HCT116 (cell line): Measurements from ENCODE around the gene RPRD1B. TPM values are rescaled to one million over a fixed set of nuclear protein-coding genes. Genes with fewer than 3 reads are reported as not detected.

ENCODE experiments used
- ATAC-seq: fragments of 200-7000 bp; cut with Tn5 transposase; 2 replicates; pipeline ENCODE4 v1.9.1; 2020; ENCODE audit warnings: mild to moderate bottlenecking, moderate library complexity
- BruUV-seq: library from RNA; stranded (reverse); fragments of 400-500 nt; replicated peaks from 2 replicates; lab custom pipeline; 2021; lab: Mats Ljungman, UMichigan
- CTCF ChIA-PET: fragments of 300-600 bp; sonication (Branson Sonifier 250); formaldehyde crosslinking; loops from one replicate; lab custom pipeline; 2021; ENCODE audit warnings: antibody characterized with exemption; lab: Charles Lee
- POLR2A ChIA-PET: fragments of 300-600, 350-600 bp; sonication (Branson Sonifier 250); formaldehyde crosslinking; loops from one replicate; lab custom pipeline; 2021; ENCODE audit warnings: antibody characterized with exemption; lab: Charles Lee
- RAD21 ChIA-PET, 2 experiments: fragments of 300-600 bp; sonication (Branson Sonifier 250); formaldehyde crosslinking; loops; one replicate each; lab custom pipeline; 2023; ENCODE audit warnings: low total read pairs in 2 of 2; ENCODE audit not compliant: uncharacterized antibody in 2 of 2, unreplicated experiment in 2 of 2, low non-redundant PET in 1 of 2; lab: Charles Lee
- DNase-seq: peaks from one replicate; pipeline ENCODE4 v3.0.0-alpha.2; 2010; ENCODE audit warnings: low read depth, low spot score
- H2AFZ ChIP-seq: fragments of 200-600 bp; shearing (Covaris generic), sonication (generic); 2 replicates; pipeline ENCODE4 v1.6.1; 2017; ENCODE audit warnings: low read depth, mixed run types, mixed read lengths, antibody characterized with exemption, low read length; ENCODE audit not compliant: poor library complexity, severe bottlenecking
- H3K27ac ChIP-seq: 2 replicates; pipeline ENCODE4 v1.5.1; 2012; ENCODE audit warnings: low read depth, low read length
- H3K27me3 ChIP-seq: fragments of 200-600 bp; sonication (generic); 2 replicates; pipeline ENCODE4 v1.6.1; 2016; ENCODE audit warnings: mixed run types, low read length, mixed read lengths; ENCODE audit not compliant: insufficient read depth
- H3K36me3 ChIP-seq, 2 experiments: fragments of 200-500 bp in 1 of 2; fragments of 200-600 bp in 1 of 2; sonication (Bioruptor generic) in 1 of 2; sonication (generic) in 1 of 2; 2 replicates each; pipeline versions ENCODE4 v1.5.1 to v1.6.1; 2014 to 2016; ENCODE audit warnings: low read length in 2 of 2, inconsistent platforms in 1 of 2, mixed read lengths in 1 of 2, mixed run types in 1 of 2; ENCODE audit not compliant: insufficient read depth in 2 of 2, control insufficient read depth in 1 of 2
- H3K4me1 ChIP-seq, 2 experiments: fragments of 200-600 bp in 1 of 2; sonication (generic) in 1 of 2; 2 replicates each; pipeline versions ENCODE4 v1.5.1 to v1.6.1; 2012 to 2017; ENCODE audit warnings: low read length in 2 of 2, inconsistent platforms in 1 of 2, mild to moderate bottlenecking in 1 of 2, mixed read lengths in 1 of 2, mixed run types in 1 of 2, moderate library complexity in 1 of 2; ENCODE audit not compliant: insufficient read depth in 2 of 2, control insufficient read depth in 1 of 2
- H3K4me2 ChIP-seq: fragments of 200-600 bp; sonication (generic); 2 replicates; pipeline ENCODE4 v1.6.1; 2017; ENCODE audit warnings: mixed run types, low read length, mixed read lengths
- H3K4me3 ChIP-seq, 2 experiments: fragments of 200-600 bp in 1 of 2; sonication (generic) in 1 of 2; replicated peaks in 1 of 2; 2 replicates each; pipeline ENCODE4 v1.5.1; 2011 to 2016; ENCODE audit warnings: low read length in 2 of 2, control low read depth in 1 of 2, low read depth in 1 of 2, mild to moderate bottlenecking in 1 of 2, mixed read lengths in 1 of 2, mixed run types in 1 of 2
- H3K79me2 ChIP-seq: fragments of 200-600 bp; sonication (generic); 2 replicates; pipeline ENCODE4 v1.6.1; 2017; ENCODE audit warnings: mild to moderate bottlenecking, mixed run types, low read length, moderate library complexity, mixed read lengths; ENCODE audit not compliant: insufficient read depth
- H3K9ac ChIP-seq: fragments of 200-600 bp; sonication (generic); 2 replicates; pipeline ENCODE4 v1.6.1; 2016; ENCODE audit warnings: low read length, mixed read lengths
- H3K9me2 ChIP-seq: fragments of 200-600 bp; sonication (generic), shearing (Covaris generic); 2 replicates; pipeline ENCODE4 v1.6.1; 2017; ENCODE audit warnings: mixed run types, mild to moderate bottlenecking, moderate library complexity; ENCODE audit not compliant: insufficient read depth
- H3K9me3 ChIP-seq, 2 experiments: fragments of 200-500 bp in 1 of 2; fragments of 200-600 bp in 1 of 2; sonication (Bioruptor generic) in 1 of 2; sonication (generic) in 1 of 2; 2 replicates each; pipeline ENCODE4 v1.6.1; 2014 to 2017; ENCODE audit warnings: low read length in 2 of 2, mixed read lengths in 2 of 2, inconsistent platforms in 1 of 2, low read depth in 1 of 2, mild to moderate bottlenecking in 1 of 2, mixed run types in 1 of 2, moderate library complexity in 1 of 2; ENCODE audit not compliant: control insufficient read depth in 1 of 2, insufficient read depth in 1 of 2
- H4K20me1 ChIP-seq: fragments of 200-600 bp; sonication (generic), shearing (Covaris generic); 2 replicates; pipeline ENCODE4 v1.6.1; 2017; ENCODE audit warnings: mixed run types, mild to moderate bottlenecking, moderate library complexity; ENCODE audit not compliant: insufficient read depth
- CBX3 ChIP-seq: IDR thresholded peaks from 2 replicates; pipeline ENCODE4 v1.6.1; 2012; ENCODE audit warnings: low read depth
- CEBPB ChIP-seq: IDR thresholded peaks from 2 replicates; pipeline ENCODE4 v1.6.1; 2012; ENCODE audit warnings: low read depth
- EGR1 ChIP-seq: IDR thresholded peaks from 2 replicates; pipeline ENCODE4 v1.6.1; 2012; ENCODE audit warnings: low read depth
- ELF1 ChIP-seq: IDR thresholded peaks from 2 replicates; pipeline ENCODE4 v1.6.1; 2012; ENCODE audit warnings: low read depth, borderline replicate concordance
- EZH2 ChIP-seq: fragments of 200-600 bp; sonication (generic); IDR thresholded peaks from 2 replicates; pipeline ENCODE4 v1.6.1; 2017; ENCODE audit warnings: antibody characterized with exemption, mixed run types
- EZH2phosphoT487 ChIP-seq: fragments of 200-600 bp; IDR thresholded peaks from 2 replicates; pipeline ENCODE4 v1.6.1; 2018; ENCODE audit warnings: antibody characterized with exemption, borderline replicate concordance
- JUND ChIP-seq: IDR thresholded peaks from 2 replicates; pipeline ENCODE4 v1.6.1; 2012
- POLR2A ChIP-seq: IDR thresholded peaks from 2 replicates; pipeline ENCODE4 v1.7.0; 2011; ENCODE audit warnings: borderline replicate concordance; ENCODE audit not compliant: insufficient read depth, insufficient read length; ENCODE audit errors: extremely low read depth
- POLR2AphosphoS5 ChIP-seq: IDR thresholded peaks from 2 replicates; pipeline ENCODE4 v1.6.1; 2011; ENCODE audit warnings: mild to moderate bottlenecking, low read depth, low read length, moderate library complexity
- RAD21 ChIP-seq: IDR thresholded peaks from 2 replicates; pipeline ENCODE4 v1.6.1; 2012; ENCODE audit warnings: low read depth, mild to moderate bottlenecking
- SRF ChIP-seq: IDR thresholded peaks from 2 replicates; pipeline ENCODE4 v1.6.1; 2012; ENCODE audit warnings: low read depth
- ZFX ChIP-seq: fragments of 450-650 bp; IDR thresholded peaks from 2 replicates; pipeline ENCODE4 v1.6.1; 2017
- intact Hi-C: fragments of 100-400 bp; cut with micrococcal nuclease; formaldehyde crosslinking; loops from 2 replicates; pipeline ENCODE4 v1.10.0; 2022
- total RNA-seq: library from RNA; stranded (reverse); gene quantifications from one replicate; pipeline ENCODE4 v1.2.1, GENCODE V29; 2021; ENCODE audit not compliant: unreplicated experiment
- TF ChIP-seq, protein P1 (sequence below): IDR thresholded peaks from 2 replicates; pipeline ENCODE4 v1.6.1; 2012
- TF ChIP-seq, protein P2 (sequence below), 3 experiments: fragments of 200-600 bp in 1 of 3; sonication (generic) in 1 of 3; IDR thresholded peaks in 2 of 3; conservative IDR thresholded peaks in 1 of 3; 2 replicates each; pipeline ENCODE4 v1.5.1; 2012 to 2017; ENCODE audit warnings: low read depth in 2 of 3, low read length in 2 of 3, antibody characterized with exemption in 1 of 3, borderline replicate concordance in 1 of 3, control low read depth in 1 of 3, mild to moderate bottlenecking in 1 of 3, mixed read lengths in 1 of 3, mixed run types in 1 of 3, moderate library complexity in 1 of 3; ENCODE audit not compliant: insufficient read depth in 1 of 3

Gene RPRD1B
- total RNA-seq, 1 experiment from 2014 or later, result 30.7 TPM

DNA sequence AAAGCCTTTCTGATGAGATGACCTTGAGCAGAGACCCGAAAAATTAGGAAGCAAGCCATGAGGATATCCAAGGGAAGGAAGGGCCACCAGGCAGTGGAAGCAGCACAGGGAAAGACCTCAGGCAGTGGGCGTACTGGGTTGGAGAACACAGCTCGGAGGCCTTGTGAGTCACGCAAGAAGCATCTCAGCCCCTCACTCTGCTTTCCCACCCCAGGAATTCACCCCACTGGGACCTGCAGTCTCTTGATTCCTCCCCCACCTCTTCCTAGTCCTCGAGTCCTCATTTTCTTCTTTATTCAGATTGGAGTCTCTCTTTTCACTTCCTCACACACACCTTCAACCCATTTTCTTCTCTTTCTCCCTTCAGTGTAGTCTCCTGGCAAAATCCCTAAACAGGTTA lies 27.0 kb downstream of the RPRD1B start:
- ChIA-PET POLR2A (no interaction called here), RAD21 (no interaction called here), CTCF (interaction anchor here (1.9 kb wide), 1 partner anchor 161 kb away, joined by 10 read pairs; no protein-coding TSS in a partner anchor)
- Histone ChIP-seq H3K9me2 (no peaks in the 10 kb centered on the region), H3K9me3 (no peaks in the 10 kb centered on the region), H3K27me3 (no peaks in the 10 kb centered on the region), H3K36me3 (peaks cover 43 to 46% of the 10 kb centered on the region in 2 experiments), H3K27ac (no peak overlapping the region), H3K79me2 (peaks cover 5% of the 10 kb centered on the region; the same call in 1 of the 2 replicates), H3K9ac (no peak overlapping the region), H3K4me3 (no peak overlapping the region), H3K4me1 (no peaks in the 10 kb centered on the region), H2AFZ (no peak overlapping the region), H3K4me2 (no peak overlapping the region), H4K20me1 (no peaks in the 10 kb centered on the region)
- intact Hi-C loops, result no loop called here
- DNase-seq, result no peak
- ATAC-seq, result no peak
- no peak for TF ChIP-seq POLR2AphosphoS5
- TF ChIP-seq EGR1, result no peak
- no TSS peak for BruUV-seq

DNA sequence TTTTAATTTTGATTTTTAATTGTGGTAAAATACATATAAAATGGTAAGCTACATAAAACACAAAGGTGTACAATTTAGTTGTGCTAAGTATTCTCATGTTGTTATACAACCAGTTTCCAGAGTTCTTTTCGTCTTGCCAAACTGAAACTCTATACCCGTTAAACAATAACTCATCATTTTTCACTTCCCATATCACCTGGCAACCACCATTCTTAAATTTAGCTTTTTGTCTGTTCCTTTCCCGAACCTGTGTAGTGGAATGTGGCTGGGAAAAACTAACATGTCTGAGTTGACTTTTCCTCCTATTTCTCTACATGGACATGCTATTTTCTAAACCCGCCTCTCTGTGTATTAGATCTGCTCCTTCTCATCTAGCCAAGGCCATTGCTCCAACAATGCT lies 27.6 kb downstream of the RPRD1B start:
- DNase-seq (no peak), ATAC-seq (no peak)
- POLR2A ChIA-PET, result no interaction called here
- Histone ChIP-seq H3K27me3 (no peaks in the 10 kb centered on the region), H4K20me1 (no peaks in the 10 kb centered on the region), H3K9me2 (no peaks in the 10 kb centered on the region), H3K27ac (no peak overlapping the region), H3K9ac (no peak overlapping the region), H3K4me2 (no peak overlapping the region), H3K9me3 (no peaks in the 10 kb centered on the region), H2AFZ (no peak overlapping the region), H3K79me2 (no peaks in the 10 kb centered on the region; the same call in 1 of the 2 replicates), H3K4me1 (no peaks in the 10 kb centered on the region), H3K36me3 (peaks cover 46 to 51% of the 10 kb centered on the region in 2 experiments), H3K4me3 (no peak overlapping the region)
- RAD21 ChIA-PET, result no interaction called here
- TF ChIP-seq RAD21 (no peak), ELF1 (no peak), CEBPB (no peak), JUND (no peak), EZH2 (no peak), POLR2AphosphoS5 (no peak), CBX3 (no peak), POLR2A (no peak), EZH2phosphoT487 (no peak), SRF (no peak), ZFX (no peak)
- TF ChIP-seq, protein P1, sequence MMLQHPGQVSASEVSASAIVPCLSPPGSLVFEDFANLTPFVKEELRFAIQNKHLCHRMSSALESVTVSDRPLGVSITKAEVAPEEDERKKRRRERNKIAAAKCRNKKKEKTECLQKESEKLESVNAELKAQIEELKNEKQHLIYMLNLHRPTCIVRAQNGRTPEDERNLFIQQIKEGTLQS, result no peak
- TF ChIP-seq, protein P2, sequence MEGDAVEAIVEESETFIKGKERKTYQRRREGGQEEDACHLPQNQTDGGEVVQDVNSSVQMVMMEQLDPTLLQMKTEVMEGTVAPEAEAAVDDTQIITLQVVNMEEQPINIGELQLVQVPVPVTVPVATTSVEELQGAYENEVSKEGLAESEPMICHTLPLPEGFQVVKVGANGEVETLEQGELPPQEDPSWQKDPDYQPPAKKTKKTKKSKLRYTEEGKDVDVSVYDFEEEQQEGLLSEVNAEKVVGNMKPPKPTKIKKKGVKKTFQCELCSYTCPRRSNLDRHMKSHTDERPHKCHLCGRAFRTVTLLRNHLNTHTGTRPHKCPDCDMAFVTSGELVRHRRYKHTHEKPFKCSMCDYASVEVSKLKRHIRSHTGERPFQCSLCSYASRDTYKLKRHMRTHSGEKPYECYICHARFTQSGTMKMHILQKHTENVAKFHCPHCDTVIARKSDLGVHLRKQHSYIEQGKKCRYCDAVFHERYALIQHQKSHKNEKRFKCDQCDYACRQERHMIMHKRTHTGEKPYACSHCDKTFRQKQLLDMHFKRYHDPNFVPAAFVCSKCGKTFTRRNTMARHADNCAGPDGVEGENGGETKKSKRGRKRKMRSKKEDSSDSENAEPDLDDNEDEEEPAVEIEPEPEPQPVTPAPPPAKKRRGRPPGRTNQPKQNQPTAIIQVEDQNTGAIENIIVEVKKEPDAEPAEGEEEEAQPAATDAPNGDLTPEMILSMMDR (IDR thresholded peaks at IDR 0.05 in 2 of 3, conservative IDR thresholded peaks at IDR 0.05 in 1 of 3; ENCODE audit: borderline replicate concordance in 1 of 3, insufficient read depth in 1 of 3, low read depth in 2 of 3, low read length in 2 of 3), result no peak
- intact Hi-C loops, result no loop called here
- no TSS peak for BruUV-seq
- CTCF ChIA-PET, result interaction anchor here (1.9 kb wide), 1 partner anchor 160 kb away, joined by 10 read pairs; no protein-coding TSS in a partner anchor
